H1 (cell line): ENCODE results near the gene PGM2L1. TPM values are rescaled to one million over a fixed set of nuclear protein-coding genes. Genes with fewer than 3 reads are reported as not detected.
"Not testable (repeated sequence)": the region's sequence is repeated elsewhere in the genome, so short reads cannot be mapped to it uniquely, and the experiment has no call there.

Experiments
- CTCF ChIA-PET: fragments of 300-600 bp; sonication (Branson Sonifier 250); formaldehyde crosslinking; loops from one replicate; lab custom pipeline; 2021; ENCODE audit not compliant: partially characterized antibody; lab: Charles Lee
- POLR2A ChIA-PET: fragments of 300-600 bp; sonication (Branson Sonifier 250); formaldehyde crosslinking; loops from one replicate; lab custom pipeline; 2021; ENCODE audit warnings: inconsistent platforms; ENCODE audit not compliant: partially characterized antibody; lab: Charles Lee
- DNase-seq, 2 experiments: peaks; one replicate each; pipeline versions ENCODE4 v3.0.0 to v3.0.0-alpha.2; 2010 to 2022; ENCODE audit warnings: low spot score in 2 of 2, low read depth in 1 of 2, mixed read lengths in 1 of 2
- FAIRE-seq: peaks from 2 replicates; lab custom pipeline; 2011; peaks lifted over from hg19 to GRCh38; lab: Jason Lieb, UNC
- H2AFZ ChIP-seq: 2 replicates; pipeline ENCODE4 v1.8.1; 2012; ENCODE audit warnings: low read length, inconsistent platforms
- H2AK5ac ChIP-seq: 2 replicates; pipeline ENCODE4 v1.6.1; 2013; ENCODE audit warnings: low read depth, low read length
- H2BK120ac ChIP-seq: replicated peaks from 2 replicates; pipeline ENCODE3; 2013; ENCODE audit warnings: low read depth, low read length, inconsistent platforms
- H2BK12ac ChIP-seq: 2 replicates; pipeline ENCODE4 v1.6.1; 2013; ENCODE audit warnings: low read depth, low read length
- H2BK15ac ChIP-seq: 2 replicates; pipeline ENCODE4 v1.6.1; 2013; ENCODE audit warnings: low read length
- H2BK20ac ChIP-seq: 2 replicates; pipeline ENCODE4 v1.6.1; 2013; ENCODE audit warnings: low read length
- H2BK5ac ChIP-seq: 2 replicates; pipeline ENCODE4 v1.6.1; 2013; ENCODE audit warnings: low read depth, low read length
- H3K14ac ChIP-seq: 2 replicates; pipeline ENCODE4 v1.6.1; 2013; ENCODE audit warnings: inconsistent platforms; ENCODE audit not compliant: insufficient read length
- H3K18ac ChIP-seq: 2 replicates; pipeline ENCODE4 v1.6.1; 2013; ENCODE audit warnings: low read length; ENCODE audit errors: extremely low read depth
- H3K23ac ChIP-seq: 2 replicates; pipeline ENCODE4 v1.6.1; 2013; ENCODE audit warnings: inconsistent platforms; ENCODE audit not compliant: insufficient read length
- H3K23me2 ChIP-seq: 2 replicates; pipeline ENCODE4 v1.6.1; 2013; ENCODE audit warnings: low read depth, low read length
- H3K27ac ChIP-seq: 2 replicates; pipeline ENCODE4 v1.6.1; 2011; ENCODE audit warnings: low read depth, low read length, inconsistent platforms
- H3K27me3 ChIP-seq, 4 experiments: replicated peaks in 1 of 4; 1 replicate in 1 of 4; 2 replicates in 3 of 4; pipeline versions ENCODE4 v1.6.1 to v1.8.1; 2011 to 2013; ENCODE audit warnings: low read length in 3 of 4, mild to moderate bottlenecking in 3 of 4, inconsistent platforms in 2 of 4, mixed read lengths in 2 of 4, moderate library complexity in 1 of 4; ENCODE audit not compliant: control insufficient read depth in 3 of 4, insufficient read depth in 3 of 4; ENCODE audit errors: extremely low read depth in 1 of 4
- H3K36me3 ChIP-seq, 4 experiments: 2 replicates each; pipeline versions ENCODE4 v1.6.1 to v1.8.1; 2011 to 2013; ENCODE audit warnings: mild to moderate bottlenecking in 4 of 4, low read length in 3 of 4, moderate library complexity in 2 of 4, control low read depth in 1 of 4, inconsistent platforms in 1 of 4; ENCODE audit not compliant: insufficient read depth in 4 of 4, control insufficient read depth in 2 of 4
- H3K4ac ChIP-seq: replicated peaks from 2 replicates; pipeline ENCODE3; 2013; ENCODE audit warnings: low read length, low read depth, mixed read lengths, inconsistent platforms; ENCODE audit not compliant: insufficient read length
- H3K4me1 ChIP-seq, 4 experiments: replicated peaks in 1 of 4; 1 replicate in 1 of 4; 2 replicates in 3 of 4; pipeline versions ENCODE4 v1.6.1 to v1.8.1; 2011 to 2013; ENCODE audit warnings: low read length in 3 of 4, inconsistent platforms in 2 of 4, mixed read lengths in 1 of 4; ENCODE audit not compliant: insufficient read depth in 4 of 4, control insufficient read depth in 3 of 4
- H3K4me2 ChIP-seq, 2 experiments: 2 replicates each; pipeline versions ENCODE4 v1.6.1 to v1.8.1; 2011 to 2013; ENCODE audit warnings: low read depth in 2 of 2, low read length in 2 of 2, control low read depth in 1 of 2, inconsistent platforms in 1 of 2, mild to moderate bottlenecking in 1 of 2; ENCODE audit not compliant: insufficient read depth in 1 of 2
- H3K4me3 ChIP-seq, 4 experiments: fragments of 200-600, 300-600 bp in 1 of 4; sonication (generic), shearing (Covaris generic), sonication (Bioruptor Twin) in 1 of 4; 2 replicates each; pipeline versions ENCODE4 v1.5.1 to v1.8.1; 2011 to 2016; ENCODE audit warnings: low read length in 4 of 4, low read depth in 3 of 4, control low read depth in 2 of 4, inconsistent platforms in 2 of 4, mild to moderate bottlenecking in 2 of 4, mixed read lengths in 1 of 4, moderate library complexity in 1 of 4; ENCODE audit not compliant: insufficient read depth in 2 of 4; ENCODE audit errors: extremely low read depth in 1 of 4
- H3K56ac ChIP-seq: replicated peaks from 2 replicates; pipeline ENCODE3; 2013; ENCODE audit warnings: low read depth, mild to moderate bottlenecking, mixed read lengths, low read length, inconsistent platforms; ENCODE audit not compliant: insufficient read length
- H3K79me1 ChIP-seq: 2 replicates; pipeline ENCODE4 v1.6.1; 2013; ENCODE audit warnings: low read depth, low read length, control low read depth
- H3K79me2 ChIP-seq, 2 experiments: 2 replicates each; pipeline versions ENCODE4 v1.6.1 to v1.8.1; 2012 to 2013; ENCODE audit warnings: low read length in 2 of 2, mild to moderate bottlenecking in 2 of 2, inconsistent platforms in 1 of 2; ENCODE audit not compliant: insufficient read depth in 2 of 2, control insufficient read depth in 1 of 2
- H3K9ac ChIP-seq, 4 experiments: replicated peaks in 1 of 4; 1 replicate in 1 of 4; 2 replicates in 3 of 4; pipeline versions ENCODE4 v1.6.1 to v1.8.1; 2011 to 2013; ENCODE audit warnings: low read depth in 3 of 4, low read length in 3 of 4, control low read depth in 2 of 4, mild to moderate bottlenecking in 2 of 4, moderate library complexity in 2 of 4, inconsistent platforms in 1 of 4; ENCODE audit errors: extremely low read depth in 1 of 4
- H3K9me3 ChIP-seq, 2 experiments: 2 replicates each; pipeline versions ENCODE4 v1.6.1 to v1.8.1; 2012 to 2013; ENCODE audit warnings: mild to moderate bottlenecking in 2 of 2, moderate library complexity in 2 of 2, control low read depth in 1 of 2, inconsistent platforms in 1 of 2, low read depth in 1 of 2, low read length in 1 of 2, mixed read lengths in 1 of 2; ENCODE audit not compliant: insufficient read depth in 2 of 2
- H4K20me1 ChIP-seq, 2 experiments: replicated peaks in 1 of 2; 2 replicates each; pipeline versions ENCODE3 to v1.8.1; 2011 to 2013; ENCODE audit warnings: inconsistent platforms in 2 of 2, low read length in 2 of 2, mild to moderate bottlenecking in 1 of 2; ENCODE audit not compliant: insufficient read depth in 2 of 2, control insufficient read depth in 1 of 2
- H4K5ac ChIP-seq: 2 replicates; pipeline ENCODE4 v1.6.1; 2013; ENCODE audit warnings: low read length, low read depth, mixed read lengths, inconsistent platforms; ENCODE audit not compliant: insufficient read length
- H4K8ac ChIP-seq: 2 replicates; pipeline ENCODE4 v1.8.0; 2013; ENCODE audit warnings: mild to moderate bottlenecking, moderate library complexity, low read length, inconsistent platforms; ENCODE audit not compliant: insufficient read depth; ENCODE audit errors: extremely low read depth
- H4K91ac ChIP-seq: replicated peaks from 2 replicates; pipeline ENCODE3; 2013; ENCODE audit warnings: low read length, mixed read lengths, inconsistent platforms; ENCODE audit not compliant: insufficient read length
- whole genome bisulfite sequencing, 2 experiments: shearing (Covaris generic) in 1 of 2; methylation state at CpG; one replicate each; pipeline versions ENCODE4 v1.1.6 to v1.1.7; 2013 to 2015; ENCODE audit warnings: low lambda C conversion rate in 2 of 2, mixed read lengths in 2 of 2, inconsistent platforms in 1 of 2, low coverage in 1 of 2, missing lambda C conversion rate in 1 of 2; ENCODE audit not compliant: insufficient replicate concordance in 2 of 2, insufficient coverage in 1 of 2, insufficient read length in 1 of 2; ENCODE audit errors: extremely low coverage in 1 of 2, missing lambda C conversion rate in 1 of 2; 5-methylcytosine and 5-hydroxymethylcytosine counted together
- polyA plus RNA-seq, 7 experiments: library from polyadenylated mRNA; depleted of rRNA in 3 of 7; stranded (reverse) in 5 of 7; unstranded in 2 of 7; fragments of >200 nt in 5 of 7; fragments of 200-250 nt in 2 of 7; gene quantifications; 1 replicate in 5 of 7; 2 replicates in 1 of 7; 4 replicates in 1 of 7; pipeline versions ENCODE4 v1.2.1 to v1.2.3, GENCODE V29; 2011 to 2013; ENCODE audit warnings: missing spikeins in 2 of 7, mixed read lengths in 2 of 7
- total RNA-seq: library from RNA; stranded (reverse); fragmentation: NEBNext Ultra II Directional; extraction: Animal tissue kit (Norgen Biotek cat#: 25700); gene quantifications from 2 replicates; pipeline ENCODE4 v1.2.1, GENCODE V29; 2021

The PGM2L1 gene
- total and polyA plus RNA-seq, 2 of the 8 experiments (the other 6 are each of a cell fraction or from before 2014, with no cell fraction given), result 5.0 to 42.7 TPM

GRCh38 chr11:74416974-74417373, 18.7 kb upstream of the PGM2L1 start:
- not testable (repeated sequence) for H3K9ac ChIP-seq, H3K23ac ChIP-seq, H2BK20ac ChIP-seq, H3K4me2 ChIP-seq, H3K4me1 ChIP-seq, DNase-seq, H3K9me3 ChIP-seq, H2BK120ac ChIP-seq, H4K8ac ChIP-seq, H3K18ac ChIP-seq, H4K91ac ChIP-seq, H3K27ac ChIP-seq, H2AK5ac ChIP-seq, H2BK12ac ChIP-seq, H3K56ac ChIP-seq, H3K14ac ChIP-seq, H4K5ac ChIP-seq, H3K79me2 ChIP-seq, H3K36me3 ChIP-seq, H3K79me1 ChIP-seq, H2BK15ac ChIP-seq, FAIRE-seq, H4K20me1 ChIP-seq, H3K23me2 ChIP-seq, H3K4ac ChIP-seq, H3K4me3 ChIP-seq, H2AFZ ChIP-seq, H3K27me3 ChIP-seq, H2BK5ac ChIP-seq
- 79% methylated on average over 1 of the region's 1 CpG; no CpG with 5 or more reads in 1 of the 2 experiments for WGBS, 2 experiments
- CTCF ChIA-PET, result interaction anchor here (1.0 to 1.7 kb wide), 2 partner anchors 32 to 96 kb away, joined by 3 to 4 read pairs; no protein-coding TSS in a partner anchor
- POLR2A ChIA-PET, result interaction anchor here (1.3 kb wide), 1 partner anchor 34 kb away, joined by 3 read pairs; no protein-coding TSS in a partner anchor
